HepG2 (cell line): ENCODE results near the gene ZNF189. TPM values are rescaled to one million over a fixed set of nuclear protein-coding genes. Genes with fewer than 3 reads are reported as not detected.
A peak's percentile ranks its signal among the peaks of the same experiment; 100 is the strongest.

ENCODE experiments used
- ATAD3A ChIP-seq: sonication (generic); formaldehyde crosslinking; IDR thresholded peaks from 2 replicates; pipeline ENCODE4 v1.4.0; 2020; ENCODE audit warnings: missing genetic modification reagents
- CBX1 ChIP-seq: IDR thresholded peaks from one replicate; pipeline ENCODE4 v1.6.1; 2016; ENCODE audit warnings: antibody characterized with exemption, low read depth
- ELF3 ChIP-seq: IDR thresholded peaks from 2 replicates; pipeline ENCODE4 v1.6.1; 2016; ENCODE audit warnings: missing genetic modification reagents, missing compliant biosample characterization
- FOSL2 ChIP-seq: sonication (generic); formaldehyde crosslinking; IDR thresholded peaks from 2 replicates; pipeline ENCODE4 v1.4.0; 2020; ENCODE audit warnings: missing genetic modification reagents
- IRF2 ChIP-seq: IDR thresholded peaks from 2 replicates; pipeline ENCODE4 v1.6.1; 2018; ENCODE audit warnings: missing genetic modification reagents, missing compliant biosample characterization
- NR2F6 ChIP-seq, 2 experiments: IDR thresholded peaks; 2 replicates each; pipeline ENCODE4 v1.6.1; 2016; ENCODE audit warnings: antibody characterized with exemption in 1 of 2, mild to moderate bottlenecking in 1 of 2
- PAF1 ChIP-seq: IDR thresholded peaks from 2 replicates; pipeline ENCODE4 v1.6.1; 2016; ENCODE audit warnings: missing genetic modification reagents, missing compliant biosample characterization
- PATZ1 ChIP-seq: sonication (generic); formaldehyde crosslinking; IDR thresholded peaks from 2 replicates; pipeline ENCODE4 v1.4.0; 2020; ENCODE audit warnings: missing genetic modification reagents
- PHB2 ChIP-seq: fragments of 450-650 bp; IDR thresholded peaks from 2 replicates; pipeline ENCODE4 v1.6.1; 2018; ENCODE audit not compliant: partially characterized antibody
- SALL1 ChIP-seq: sonication (generic); formaldehyde crosslinking; IDR thresholded peaks from 2 replicates; pipeline ENCODE4 v1.8.0; 2022; ENCODE audit warnings: mild to moderate bottlenecking, missing genetic modification reagents
- SMYD3 ChIP-seq: sonication (generic); formaldehyde crosslinking; IDR thresholded peaks from 2 replicates; pipeline ENCODE4 v1.8.1; 2023; ENCODE audit warnings: mild to moderate bottlenecking, missing genetic modification reagents
- SOX13 ChIP-seq, 3 experiments: fragments of 450-650 bp in 1 of 3; sonication (generic) in 1 of 3; formaldehyde crosslinking in 1 of 3; IDR thresholded peaks in 2 of 3; conservative IDR thresholded peaks in 1 of 3; 2 replicates each; pipeline versions ENCODE4 v1.5.0 to v1.6.1; 2016 to 2020; ENCODE audit warnings: antibody characterized with exemption in 1 of 3, mild to moderate bottlenecking in 1 of 3, missing compliant biosample characterization in 1 of 3, missing genetic modification reagents in 1 of 3, moderate library complexity in 1 of 3
- SP140L ChIP-seq: sonication (generic); formaldehyde crosslinking; IDR thresholded peaks from 2 replicates; pipeline ENCODE4 v1.4.0; 2020; ENCODE audit warnings: missing genetic modification reagents, borderline replicate concordance
- SP4 ChIP-seq: sonication (generic); formaldehyde crosslinking; IDR thresholded peaks from 2 replicates; pipeline ENCODE4 v1.8.1; 2023; ENCODE audit warnings: mild to moderate bottlenecking, missing genetic modification reagents
- TBX2 ChIP-seq: sonication (generic); formaldehyde crosslinking; IDR thresholded peaks from 2 replicates; pipeline ENCODE4 v1.5.0; 2020; ENCODE audit warnings: missing genetic modification reagents, mild to moderate bottlenecking, borderline replicate concordance
- TGIF2 ChIP-seq: IDR thresholded peaks from 2 replicates; pipeline ENCODE4 v1.6.1; 2016; ENCODE audit warnings: control low read depth, missing compliant biosample characterization
- THAP11 ChIP-seq: IDR thresholded peaks from 2 replicates; pipeline ENCODE4 v1.6.1; 2016; ENCODE audit warnings: missing biosample characterization, missing genetic modification reagents
- TOE1 ChIP-seq: sonication (generic); formaldehyde crosslinking; IDR thresholded peaks from 2 replicates; pipeline ENCODE4 v1.4.0; 2020; ENCODE audit warnings: mild to moderate bottlenecking, missing genetic modification reagents
- ZFY ChIP-seq: sonication (generic); formaldehyde crosslinking; IDR thresholded peaks from 2 replicates; pipeline ENCODE4 v1.4.0; 2020; ENCODE audit warnings: missing genetic modification reagents
- ZMYM4 ChIP-seq: sonication (generic); formaldehyde crosslinking; IDR thresholded peaks from 2 replicates; pipeline ENCODE4 v1.8.1; 2023; ENCODE audit warnings: mild to moderate bottlenecking, missing genetic modification reagents
- ZNF12 ChIP-seq: sonication (generic); formaldehyde crosslinking; IDR thresholded peaks from 2 replicates; pipeline ENCODE4 v1.5.0; 2020; ENCODE audit warnings: missing genetic modification reagents
- ZNF205 ChIP-seq: IDR thresholded peaks from 2 replicates; pipeline ENCODE4 v1.6.1; 2018; ENCODE audit warnings: missing biosample characterization, missing genetic modification reagents
- ZNF24 ChIP-seq: fragments of 450-650 bp; IDR thresholded peaks from 2 replicates; pipeline ENCODE4 v1.6.1; 2017; ENCODE audit warnings: antibody characterized with exemption, mild to moderate bottlenecking
- polyA plus RNA-seq, 8 experiments: library from polyadenylated mRNA; depleted of rRNA in 3 of 8; stranded (reverse) in 7 of 8; unstranded in 1 of 8; fragments of >200 nt; fragmentation: Illumina TruSeq in 4 of 8; extraction: Trizol in 4 of 8; gene quantifications; 2 replicates each; pipeline versions ENCODE4 v1.2.1 to v1.2.3, GENCODE V29; 2011 to 2016; ENCODE audit warnings: low read depth in 4 of 8, missing spikeins in 1 of 8, mixed read lengths in 1 of 8; ENCODE audit not compliant: insufficient read depth in 1 of 8
- total RNA-seq, 5 experiments: library from RNA; depleted of rRNA; stranded (reverse); fragments of >200 nt; fragmentation: Illumina TruSeq; extraction: Trizol; gene quantifications; 2 replicates each; pipeline ENCODE4 v1.2.3, GENCODE V29; 2016; ENCODE audit warnings: low read depth in 1 of 5
- TF ChIP-seq, protein P1 (sequence below): sonication (generic); formaldehyde crosslinking; IDR thresholded peaks from 2 replicates; pipeline ENCODE4 v1.4.0; 2020; ENCODE audit warnings: missing genetic modification reagents
- TF ChIP-seq, protein P2 (sequence below), 2 experiments: sonication (generic) in 1 of 2; formaldehyde crosslinking in 1 of 2; IDR thresholded peaks; 2 replicates each; pipeline versions ENCODE4 v1.4.0 to v1.6.1; 2018 to 2020; ENCODE audit warnings: missing genetic modification reagents in 2 of 2, borderline replicate concordance in 1 of 2, low read depth in 1 of 2, mild to moderate bottlenecking in 1 of 2, missing biosample characterization in 1 of 2

The ZNF189 gene
- total and polyA plus RNA-seq, 2 of the 13 experiments (the other 11 are each of a cell fraction or from before 2014, with no cell fraction given): 8.4 to 50.0 TPM

- TF ChIP-seq SOX13 (IDR thresholded peaks at IDR 0.05) (no peak), SOX13 (CRISPR knock-in tag; conservative IDR thresholded peaks at IDR 0.05 in 1 of 2, IDR thresholded peaks at IDR 0.05 in 1 of 2) (peak in 1 of 2 experiments; percentile 27; a peak in 1 of 4 replicates), ZNF24 (peak; percentile 74), PAF1 (no peak), THAP11 (CRISPR knock-in tag) (peak; percentile 57), IRF2 (CRISPR knock-in tag) (0 out of 2 replicates have a peak, but pooled peaks have one; percentile 34), FOSL2 (CRISPR knock-in tag) (0 out of 2 replicates have a peak, but pooled peaks have one; percentile 5), SMYD3 (peak; percentile 68; the same call in 1 of the 2 replicates), ELF3 (CRISPR knock-in tag) (peak; percentile 86), TOE1 (CRISPR knock-in tag) (0 out of 2 replicates have a peak, but pooled peaks have one; percentile 41), PATZ1 (no peak), SP140L (CRISPR knock-in tag) (peak; percentile 81; the same call in 1 of the 2 replicates), SP4 (0 out of 2 replicates have a peak, but pooled peaks have one; percentile 28), ATAD3A (CRISPR knock-in tag) (no peak), PHB2 (no peak), ZMYM4 (peak; percentile 86), TBX2 (no peak), ZFY (CRISPR knock-in tag) (0 out of 2 replicates have a peak, but pooled peaks have one; percentile 9), ZNF205 (CRISPR knock-in tag) (0 out of 2 replicates have a peak, but pooled peaks have one; percentile 65), TGIF2 (0 out of 2 replicates have a peak, but pooled peaks have one; percentile 60), CBX1 (no peak), ZNF12 (CRISPR knock-in tag) (0 out of 2 replicates have a peak, but pooled peaks have one; percentile 30), NR2F6 (IDR thresholded peaks at IDR 0.05) (no peak), NR2F6 (CRISPR knock-in tag; IDR thresholded peaks at IDR 0.05) (0 out of 2 replicates have a peak, but pooled peaks have one; percentile 13), SALL1 (peak; percentile 25; the same call in 1 of the 2 replicates)
- TF ChIP-seq, protein P1, sequence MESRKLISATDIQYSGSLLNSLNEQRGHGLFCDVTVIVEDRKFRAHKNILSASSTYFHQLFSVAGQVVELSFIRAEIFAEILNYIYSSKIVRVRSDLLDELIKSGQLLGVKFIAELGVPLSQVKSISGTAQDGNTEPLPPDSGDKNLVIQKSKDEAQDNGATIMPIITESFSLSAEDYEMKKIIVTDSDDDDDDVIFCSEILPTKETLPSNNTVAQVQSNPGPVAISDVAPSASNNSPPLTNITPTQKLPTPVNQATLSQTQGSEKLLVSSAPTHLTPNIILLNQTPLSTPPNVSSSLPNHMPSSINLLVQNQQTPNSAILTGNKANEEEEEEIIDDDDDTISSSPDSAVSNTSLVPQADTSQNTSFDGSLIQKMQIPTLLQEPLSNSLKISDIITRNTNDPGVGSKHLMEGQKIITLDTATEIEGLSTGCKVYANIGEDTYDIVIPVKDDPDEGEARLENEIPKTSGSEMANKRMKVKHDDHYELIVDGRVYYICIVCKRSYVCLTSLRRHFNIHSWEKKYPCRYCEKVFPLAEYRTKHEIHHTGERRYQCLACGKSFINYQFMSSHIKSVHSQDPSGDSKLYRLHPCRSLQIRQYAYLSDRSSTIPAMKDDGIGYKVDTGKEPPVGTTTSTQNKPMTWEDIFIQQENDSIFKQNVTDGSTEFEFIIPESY (CRISPR knock-in tag): peak; percentile 81
- TF ChIP-seq, protein P2, sequence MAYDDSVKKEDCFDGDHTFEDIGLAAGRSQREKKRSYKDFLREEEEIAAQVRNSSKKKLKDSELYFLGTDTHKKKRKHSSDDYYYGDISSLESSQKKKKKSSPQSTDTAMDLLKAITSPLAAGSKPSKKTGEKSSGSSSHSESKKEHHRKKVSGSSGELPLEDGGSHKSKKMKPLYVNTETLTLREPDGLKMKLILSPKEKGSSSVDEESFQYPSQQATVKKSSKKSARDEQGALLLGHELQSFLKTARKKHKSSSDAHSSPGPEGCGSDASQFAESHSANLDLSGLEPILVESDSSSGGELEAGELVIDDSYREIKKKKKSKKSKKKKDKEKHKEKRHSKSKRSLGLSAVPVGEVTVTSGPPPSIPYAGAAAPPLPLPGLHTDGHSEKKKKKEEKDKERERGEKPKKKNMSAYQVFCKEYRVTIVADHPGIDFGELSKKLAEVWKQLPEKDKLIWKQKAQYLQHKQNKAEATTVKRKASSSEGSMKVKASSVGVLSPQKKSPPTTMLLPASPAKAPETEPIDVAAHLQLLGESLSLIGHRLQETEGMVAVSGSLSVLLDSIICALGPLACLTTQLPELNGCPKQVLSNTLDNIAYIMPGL (CRISPR knock-in tag; IDR thresholded peaks at IDR 0.05; ENCODE audit: borderline replicate concordance in 1 of 2, low read depth in 1 of 2): peak in 1 of 2 experiments; percentile 69; a peak in 1 of 4 replicates
Observed at GRCh38 chr9:101458963-101459631, 60.4 kb downstream of the ZNF189 start (continued).
